Measurements from ENCODE around the gene NUDT16. TPM values are rescaled to one million over a fixed set of nuclear protein-coding genes. Genes with fewer than 3 reads are reported as not detected.

Gene NUDT16
- total RNA-seq, 1 experiment from 2014 or later: 8.0 TPM

GRCh38 chr3:131406274-131406673 is 24.7 kb downstream of the NUDT16 start:
- DNase-seq (ENCODE audit: low read depth, low spot score): no peak
- in situ Hi-C loops (cut with HindIII; ENCODE audit: low pct_unique_long_range_greater_than_20kb, low sequenced_read_pairs): no loop called here

DNA sequence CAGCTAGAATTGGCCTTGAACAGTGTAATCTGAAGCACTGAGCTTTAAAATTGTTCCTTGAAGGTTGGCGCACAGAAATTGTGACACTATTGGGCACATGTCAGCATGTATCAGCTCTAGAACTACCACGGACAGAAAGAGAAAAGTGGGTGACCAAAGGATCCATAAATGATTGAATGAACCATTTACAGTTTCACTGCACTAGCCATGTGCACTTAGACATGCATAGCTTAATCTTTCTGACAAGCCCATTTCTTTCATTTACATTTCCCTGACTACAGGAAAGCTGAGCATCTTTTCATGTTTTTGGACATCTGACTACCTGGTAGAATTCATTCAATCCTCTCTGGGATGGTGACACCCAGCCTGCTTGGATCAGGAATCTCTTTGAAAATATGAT is 36.2 kb downstream of the NUDT16 start:
- DNase-seq (ENCODE audit: low read depth, low spot score): no peak
- in situ Hi-C loops (cut with HindIII; ENCODE audit: low pct_unique_long_range_greater_than_20kb, low sequenced_read_pairs): no loop called here

DNA sequence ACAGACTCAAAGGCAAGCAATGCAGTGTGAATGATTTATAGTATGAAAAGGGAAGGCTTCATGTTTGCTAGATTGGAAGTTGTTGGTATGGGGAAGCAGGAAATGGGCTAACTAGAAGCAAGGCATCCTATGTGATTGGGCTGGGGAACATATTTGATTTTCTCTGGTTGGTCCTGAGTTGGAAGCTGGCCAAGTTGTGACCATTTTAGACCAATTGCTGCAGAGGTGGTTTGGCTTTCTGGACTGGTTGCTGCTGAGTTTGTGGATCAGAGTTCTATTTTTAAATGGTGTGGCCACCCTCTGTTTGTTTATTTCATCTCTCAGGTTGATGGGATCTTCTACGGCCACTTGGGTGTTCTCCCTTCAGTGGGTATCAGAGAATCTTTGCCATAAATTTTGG is 39.7 kb downstream of the NUDT16 start:
- in situ Hi-C loops (cut with HindIII; ENCODE audit: low pct_unique_long_range_greater_than_20kb, low sequenced_read_pairs): no loop called here
- no peak for DNase-seq (ENCODE audit: low read depth, low spot score)

DNA sequence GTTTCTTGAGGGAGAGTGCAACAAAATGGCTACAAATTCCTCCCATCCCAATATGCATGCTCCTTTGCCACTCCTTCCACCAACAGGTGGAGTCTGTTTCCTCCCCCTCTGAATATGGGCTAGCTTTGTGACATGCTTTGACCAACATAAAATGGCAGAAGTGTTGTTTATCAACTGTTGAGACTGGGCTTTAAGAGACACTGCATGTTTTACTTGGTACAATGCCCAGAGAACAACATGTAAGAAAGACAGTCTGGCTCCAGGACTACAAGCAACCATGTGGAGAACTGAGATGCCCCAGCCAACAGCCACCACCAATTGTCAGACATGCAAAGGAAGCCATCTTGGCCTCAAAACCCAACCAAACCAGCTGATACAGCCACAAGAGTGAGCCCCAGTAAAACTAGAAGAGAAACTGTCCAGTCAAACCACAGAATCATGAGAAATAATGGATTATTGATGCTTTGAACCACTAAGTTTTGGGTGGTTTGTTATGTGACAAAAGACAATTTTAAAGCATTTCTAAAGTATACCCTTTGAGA is 40.5 kb downstream of the NUDT16 start:
- in situ Hi-C loops (cut with HindIII; ENCODE audit: low pct_unique_long_range_greater_than_20kb, low sequenced_read_pairs): no loop called here
- no peak for DNase-seq (ENCODE audit: low read depth, low spot score)

DNA sequence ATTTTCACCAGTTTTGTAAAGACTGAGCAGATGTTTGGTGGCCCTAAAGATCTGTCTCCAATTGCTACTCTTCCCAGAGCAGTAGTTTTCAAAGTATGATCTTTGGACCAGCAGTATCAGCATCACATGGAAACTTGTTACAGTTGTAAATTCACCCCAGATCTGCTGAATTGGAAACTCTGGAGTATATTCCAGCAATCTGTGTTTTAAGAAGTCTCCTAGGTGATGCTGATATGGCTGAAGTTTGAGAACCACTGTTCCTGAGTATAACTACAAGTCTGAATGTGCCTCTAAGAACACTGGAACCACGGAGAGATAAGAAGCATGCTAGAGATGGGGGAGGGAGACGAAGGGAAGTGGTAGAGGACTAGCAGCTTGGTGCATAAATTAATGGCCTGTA is 45.7 kb downstream of the NUDT16 start:
- no peak for DNase-seq (ENCODE audit: low read depth, low spot score)
- in situ Hi-C loops (cut with HindIII; ENCODE audit: low pct_unique_long_range_greater_than_20kb, low sequenced_read_pairs): no loop called here

DNA sequence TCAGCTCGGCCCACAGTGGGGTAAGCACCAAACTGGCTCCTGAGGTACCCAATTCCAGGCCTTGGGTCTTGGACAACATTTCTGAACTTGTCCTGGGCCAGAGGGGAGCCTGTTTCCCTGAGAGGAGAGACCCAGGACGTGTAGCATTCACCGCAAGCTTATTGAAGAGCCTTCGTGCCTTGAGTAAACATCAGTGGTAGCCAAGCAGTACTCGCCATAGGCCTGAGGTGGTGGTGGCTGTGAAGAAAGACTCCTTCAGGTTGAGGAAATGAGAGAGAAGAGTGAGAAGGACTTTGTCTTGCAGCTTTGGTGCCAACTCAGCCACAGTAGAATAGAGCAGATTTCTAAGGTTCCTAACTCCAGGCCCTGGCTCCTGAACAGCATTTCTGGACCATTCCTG is 50.2 kb downstream of the NUDT16 start:
- in situ Hi-C loops (cut with HindIII; ENCODE audit: low pct_unique_long_range_greater_than_20kb, low sequenced_read_pairs): no loop called here
- DNase-seq (ENCODE audit: low read depth, low spot score): no peak

DNA sequence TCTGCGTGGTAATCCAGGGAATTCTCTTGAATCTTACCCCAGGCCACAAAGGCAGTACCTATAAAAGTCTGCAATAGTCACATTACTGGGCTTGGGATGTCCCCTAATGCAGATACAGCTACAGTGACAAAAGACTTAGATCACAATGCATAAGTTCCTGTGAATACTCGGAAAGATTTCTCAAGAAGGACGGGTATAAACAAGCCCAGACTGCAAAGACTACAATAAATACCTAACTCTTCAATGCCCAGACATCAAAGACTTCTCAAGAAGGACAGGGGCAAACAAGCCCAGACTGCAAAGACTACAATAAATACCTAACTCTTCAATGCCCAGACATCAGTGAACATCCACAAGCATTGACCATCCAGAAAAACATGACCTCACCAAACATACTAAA is 50.9 kb downstream of the NUDT16 start:
- DNase-seq (ENCODE audit: low read depth, low spot score): no peak
- in situ Hi-C loops (cut with HindIII; ENCODE audit: low pct_unique_long_range_greater_than_20kb, low sequenced_read_pairs): no loop called here

DNA sequence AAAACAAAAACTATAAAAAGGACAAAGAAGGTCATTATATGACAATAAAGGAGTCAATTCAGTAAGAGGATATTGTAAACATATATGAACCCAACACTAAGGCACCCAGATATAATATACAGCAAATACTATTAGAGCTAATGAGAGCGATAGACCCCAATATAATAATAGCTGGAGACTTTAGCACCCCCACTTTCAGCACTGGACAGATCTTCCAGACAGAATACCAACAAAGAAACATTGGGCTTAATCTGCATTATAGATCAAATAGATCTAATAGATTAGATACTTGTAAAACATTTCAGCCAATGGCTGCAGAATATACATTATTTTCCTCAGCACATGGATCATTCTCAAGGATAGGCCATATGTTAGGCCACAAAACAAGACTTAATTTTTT is 53.4 kb downstream of the NUDT16 start:
- DNase-seq (ENCODE audit: low read depth, low spot score): no peak
- in situ Hi-C loops (cut with HindIII; ENCODE audit: low pct_unique_long_range_greater_than_20kb, low sequenced_read_pairs): no loop called here

Other genes starting within 250 kb of the NUDT16 start
- gene MRPL3, start 121.2 kb downstream of the NUDT16 start, total RNA-seq (2014; rRNA removed; shearing (Covaris generic)): 220 and 246 TPM in 2 replicates

Data from SK-MEL-5 (cell line).